Measurements from ENCODE around the gene MAP3K14.
A peak's percentile ranks its signal among the peaks of the same experiment; 100 is the strongest.

Gene MAP3K14

GRCh38 chr17:45238155-45238774 is 78.6 kb downstream of the MAP3K14 start:
- TF ChIP-seq, protein P1, sequence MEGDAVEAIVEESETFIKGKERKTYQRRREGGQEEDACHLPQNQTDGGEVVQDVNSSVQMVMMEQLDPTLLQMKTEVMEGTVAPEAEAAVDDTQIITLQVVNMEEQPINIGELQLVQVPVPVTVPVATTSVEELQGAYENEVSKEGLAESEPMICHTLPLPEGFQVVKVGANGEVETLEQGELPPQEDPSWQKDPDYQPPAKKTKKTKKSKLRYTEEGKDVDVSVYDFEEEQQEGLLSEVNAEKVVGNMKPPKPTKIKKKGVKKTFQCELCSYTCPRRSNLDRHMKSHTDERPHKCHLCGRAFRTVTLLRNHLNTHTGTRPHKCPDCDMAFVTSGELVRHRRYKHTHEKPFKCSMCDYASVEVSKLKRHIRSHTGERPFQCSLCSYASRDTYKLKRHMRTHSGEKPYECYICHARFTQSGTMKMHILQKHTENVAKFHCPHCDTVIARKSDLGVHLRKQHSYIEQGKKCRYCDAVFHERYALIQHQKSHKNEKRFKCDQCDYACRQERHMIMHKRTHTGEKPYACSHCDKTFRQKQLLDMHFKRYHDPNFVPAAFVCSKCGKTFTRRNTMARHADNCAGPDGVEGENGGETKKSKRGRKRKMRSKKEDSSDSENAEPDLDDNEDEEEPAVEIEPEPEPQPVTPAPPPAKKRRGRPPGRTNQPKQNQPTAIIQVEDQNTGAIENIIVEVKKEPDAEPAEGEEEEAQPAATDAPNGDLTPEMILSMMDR (IDR thresholded peaks at IDR 0.05; ENCODE audit: low read depth, low read length) = no peak
- in situ Hi-C loops (cut with HindIII; ENCODE audit: low sequenced_read_pairs) = no loop called here
- DNase-seq (ENCODE audit: low read depth, low spot score) = no peak
- H3K4me3 ChIP-seq (ENCODE audit: low read depth, low read length) = no peak overlapping the region

DNA sequence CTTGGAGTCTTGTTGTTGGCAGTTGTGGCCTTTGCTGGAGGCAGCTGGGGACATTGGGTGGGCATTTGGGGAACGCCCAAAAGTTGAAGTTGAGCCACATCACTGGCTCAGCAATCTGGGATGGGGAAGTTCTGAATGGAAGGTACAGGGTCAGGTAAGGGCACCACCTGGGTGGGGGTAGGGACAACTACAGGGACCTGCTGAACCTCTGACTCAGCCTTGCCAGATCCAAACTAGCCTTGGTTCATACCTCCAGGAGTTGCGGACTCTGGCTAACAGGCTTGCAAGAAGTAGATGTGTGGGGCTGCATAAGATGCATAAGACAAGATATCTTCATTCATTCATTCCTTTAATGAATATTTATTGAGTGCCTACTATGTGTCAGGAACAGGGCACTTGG is 79.1 kb downstream of the MAP3K14 start:
- DNase-seq (ENCODE audit: low read depth, low spot score) = no peak
- no peak overlapping the region for H3K4me3 ChIP-seq (ENCODE audit: low read depth, low read length)
- in situ Hi-C loops (cut with HindIII; ENCODE audit: low sequenced_read_pairs) = no loop called here
- TF ChIP-seq, protein P1 (IDR thresholded peaks at IDR 0.05; ENCODE audit: low read depth, low read length) = no peak

GRCh38 chr17:45236282-45236606 is 80.6 kb downstream of the MAP3K14 start:
- TF ChIP-seq, protein P1 (IDR thresholded peaks at IDR 0.05; ENCODE audit: low read depth, low read length) = no peak
- DNase-seq (ENCODE audit: low read depth, low spot score) = no peak
- in situ Hi-C loops (cut with HindIII; ENCODE audit: low sequenced_read_pairs) = no loop called here
- no peak overlapping the region for H3K4me3 ChIP-seq (ENCODE audit: low read depth, low read length)

- DNase-seq (ENCODE audit: low read depth, low spot score) = peak; percentile 70
- in situ Hi-C loops (cut with HindIII; ENCODE audit: low sequenced_read_pairs) = no loop called here
- H3K4me3 ChIP-seq (ENCODE audit: low read depth, low read length) = no peak overlapping the region
- TF ChIP-seq, protein P1 (IDR thresholded peaks at IDR 0.05; ENCODE audit: low read depth, low read length) = peak; percentile 81
Observed at GRCh38 chr17:45235416-45236281, 81.2 kb downstream of the MAP3K14 start.

DNA sequence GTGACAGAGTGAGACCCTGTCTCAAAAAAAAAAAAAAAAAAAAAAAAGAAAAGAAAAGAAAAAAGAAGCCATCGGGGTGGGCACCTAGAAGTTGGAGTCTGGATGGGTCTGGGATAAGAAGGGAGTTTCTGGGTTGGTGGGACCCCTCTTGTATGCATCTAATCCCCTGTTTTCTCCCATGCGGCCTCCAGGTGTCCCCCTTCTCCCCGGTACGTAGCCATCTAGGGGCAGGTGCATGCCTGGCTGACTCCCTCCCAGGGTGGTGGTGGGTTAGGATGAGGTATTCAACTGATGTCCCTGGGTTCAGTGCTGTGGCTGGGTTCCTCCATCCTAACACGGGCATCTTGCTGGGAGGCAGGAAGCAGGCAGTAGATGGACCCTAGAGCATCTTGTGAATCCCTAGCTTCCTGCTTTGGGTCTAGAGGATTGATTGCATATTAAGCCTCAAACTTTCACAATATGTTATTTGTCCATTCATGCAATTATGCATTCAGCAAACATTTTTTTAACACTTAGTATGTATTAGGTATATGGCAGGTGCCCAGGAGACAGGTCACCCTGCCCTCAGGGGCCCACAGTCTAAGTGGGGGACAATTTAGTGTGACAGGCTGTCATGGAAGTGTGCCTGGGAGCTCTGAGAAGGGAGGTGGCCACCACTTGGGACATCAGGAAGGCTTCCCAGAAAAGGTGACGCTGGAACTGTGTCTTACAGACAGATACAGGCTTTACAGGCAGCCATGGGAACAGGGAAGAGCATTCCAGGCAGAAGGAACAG is 82.0 kb downstream of the MAP3K14 start:
- TF ChIP-seq, protein P1 (IDR thresholded peaks at IDR 0.05; ENCODE audit: low read depth, low read length) = peak; percentile 42
- DNase-seq (ENCODE audit: low read depth, low spot score) = no peak
- in situ Hi-C loops (cut with HindIII; ENCODE audit: low sequenced_read_pairs) = no loop called here
- H3K4me3 ChIP-seq (ENCODE audit: low read depth, low read length) = no peak overlapping the region

DNA sequence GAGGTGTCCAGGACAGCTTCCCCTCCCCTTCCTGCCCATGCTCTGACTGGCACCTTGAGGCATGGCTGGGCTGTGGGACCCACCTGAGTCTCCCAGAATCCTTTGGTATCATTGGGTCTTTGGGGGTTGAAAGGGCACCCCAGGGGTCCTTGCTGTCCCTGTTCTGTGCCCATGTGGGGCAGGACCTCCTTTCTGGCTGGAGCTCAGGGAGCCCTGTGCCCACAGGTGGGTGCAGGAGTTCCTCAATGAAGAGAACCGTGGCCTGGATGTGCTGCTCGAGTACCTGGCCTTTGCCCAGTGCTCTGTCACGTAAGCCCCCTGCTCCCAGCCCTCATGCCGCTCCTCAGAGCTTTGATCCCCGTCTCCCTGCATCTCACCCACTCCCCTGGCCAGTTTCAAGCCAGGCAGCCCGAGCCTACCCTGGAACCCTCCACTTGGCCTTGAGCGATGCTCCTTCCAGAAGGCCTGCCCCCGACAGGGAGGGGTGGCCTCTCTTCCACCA is 83.3 kb downstream of the MAP3K14 start:
- in situ Hi-C loops (cut with HindIII; ENCODE audit: low sequenced_read_pairs) = no loop called here
- no peak overlapping the region for H3K4me3 ChIP-seq (ENCODE audit: low read depth, low read length)
- TF ChIP-seq, protein P1 (IDR thresholded peaks at IDR 0.05; ENCODE audit: low read depth, low read length) = no peak
- DNase-seq (ENCODE audit: low read depth, low spot score) = no peak
